Endothelial cell of umbilical vein (primary cell): ENCODE measurements around the gene CPED1. TPM values are rescaled to one million over a fixed set of nuclear protein-coding genes. Genes with fewer than 3 reads are reported as not detected.

Experiments
- BruUV-seq: library from RNA; stranded (reverse); fragments of 400-500 nt; replicated peaks from 2 replicates; lab custom pipeline; 2021; lab: Mats Ljungman, UMichigan
- CTCF ChIA-PET: fragments of 300-600, 350-600 bp; sonication (Branson Sonifier 250); formaldehyde crosslinking; loops from one replicate; lab custom pipeline; 2021; ENCODE audit warnings: antibody characterized with exemption, inconsistent platforms; lab: Charles Lee
- POLR2A ChIA-PET: fragments of 300-600, 350-600 bp; sonication (Branson Sonifier 250); formaldehyde crosslinking; loops from one replicate; lab custom pipeline; 2021; ENCODE audit warnings: antibody characterized with exemption, inconsistent platforms; lab: Charles Lee
- DNase-seq: peaks from one replicate; pipeline ENCODE4 v3.0.0-alpha.2; 2011; ENCODE audit warnings: low read depth, low spot score
- FAIRE-seq: peaks from 2 replicates; lab custom pipeline; 2011; peaks lifted over from hg19 to GRCh38; lab: Jason Lieb, UNC
- H2AFZ ChIP-seq: 2 replicates; pipeline ENCODE4 v1.6.0; 2012; ENCODE audit warnings: low read depth, low read length, control low read depth, inconsistent platforms
- H3K27ac ChIP-seq: 2 replicates; pipeline ENCODE4 v1.5.1; 2011; ENCODE audit warnings: low read depth, mild to moderate bottlenecking, control low read depth, low read length, moderate library complexity; ENCODE audit not compliant: insufficient read depth
- H3K27me3 ChIP-seq, 2 experiments: 2 replicates each; pipeline versions ENCODE4 v1.6.0 to v1.6.1; 2011; ENCODE audit warnings: low read length in 2 of 2, mixed read lengths in 1 of 2; ENCODE audit not compliant: control insufficient read depth in 2 of 2, insufficient read depth in 2 of 2
- H3K36me3 ChIP-seq, 2 experiments: 2 replicates in 1 of 2; 3 replicates in 1 of 2; pipeline ENCODE4 v1.5.1; 2011; ENCODE audit warnings: low read length in 2 of 2, mild to moderate bottlenecking in 1 of 2, moderate library complexity in 1 of 2; ENCODE audit not compliant: control insufficient read depth in 2 of 2, insufficient read depth in 2 of 2; ENCODE audit errors: extremely low read depth in 1 of 2
- H3K4me1 ChIP-seq: 3 replicates; pipeline ENCODE4 v1.5.1; 2011; ENCODE audit warnings: mild to moderate bottlenecking, low read length; ENCODE audit not compliant: control insufficient read depth, insufficient read depth; ENCODE audit errors: extremely low read depth
- H3K4me2 ChIP-seq: 2 replicates; pipeline ENCODE4 v1.6.1; 2011; ENCODE audit warnings: low read length, control low read depth, mixed read lengths; ENCODE audit not compliant: insufficient read depth
- H3K4me3 ChIP-seq, 3 experiments: fragments of 200-600 bp in 1 of 3; sonication (generic), shearing (Covaris generic) in 1 of 3; replicated peaks in 1 of 3; 2 replicates each; pipeline ENCODE4 v1.5.1; 2011 to 2016; ENCODE audit warnings: control low read depth in 3 of 3, low read length in 3 of 3, mild to moderate bottlenecking in 2 of 3, inconsistent platforms in 1 of 3, low read depth in 1 of 3, moderate library complexity in 1 of 3; ENCODE audit not compliant: insufficient read depth in 1 of 3
- H3K79me2 ChIP-seq: 2 replicates; pipeline ENCODE4 v1.6.0; 2012; ENCODE audit warnings: low read length, inconsistent platforms; ENCODE audit not compliant: control insufficient read depth, insufficient read depth
- H3K9ac ChIP-seq: replicated peaks from 2 replicates; pipeline ENCODE3; 2011; ENCODE audit warnings: low read length, control low read depth; ENCODE audit not compliant: insufficient read depth; ENCODE audit errors: extremely low read depth
- H3K9me1 ChIP-seq: replicated peaks from 3 replicates; pipeline ENCODE4 v1.6.0; 2011; ENCODE audit warnings: mild to moderate bottlenecking, low read length; ENCODE audit not compliant: control insufficient read depth, insufficient read depth; ENCODE audit errors: extremely low read depth
- H3K9me3 ChIP-seq: replicated peaks from 2 replicates; pipeline ENCODE4 v1.5.1; 2012; ENCODE audit warnings: low read length, inconsistent platforms; ENCODE audit not compliant: control insufficient read depth, insufficient read depth
- H4K20me1 ChIP-seq: replicated peaks from 2 replicates; pipeline ENCODE3; 2011; ENCODE audit warnings: mild to moderate bottlenecking, low read length; ENCODE audit not compliant: control insufficient read depth, insufficient read depth; ENCODE audit errors: extremely low read depth
- CTCF ChIP-seq, 2 donors: IDR thresholded peaks; 1 replicate in 1 of 2; 2 replicates in 1 of 2; pipeline ENCODE4 v1.5.1; 2011; ENCODE audit warnings: low read length in 2 of 2, mild to moderate bottlenecking in 2 of 2, moderate library complexity in 2 of 2, control low read depth in 1 of 2, inconsistent platforms in 1 of 2, low read depth in 1 of 2; ENCODE audit not compliant: insufficient read depth in 1 of 2; ENCODE audit errors: extremely low read depth in 1 of 2
- EZH2 ChIP-seq: IDR thresholded peaks from 2 replicates; pipeline ENCODE4 v1.6.1; 2012; ENCODE audit warnings: borderline replicate concordance, low read depth, mild to moderate bottlenecking, moderate library complexity, low read length, inconsistent platforms; ENCODE audit not compliant: severe bottlenecking
- FOS ChIP-seq: IDR thresholded peaks from 2 replicates; pipeline ENCODE4 v1.6.1; 2011; ENCODE audit warnings: mild to moderate bottlenecking, low read length, moderate library complexity, borderline replicate concordance; ENCODE audit not compliant: insufficient read depth
- GATA2 ChIP-seq: IDR thresholded peaks from 2 replicates; pipeline ENCODE4 v1.7.0; 2011; ENCODE audit warnings: low read depth, mild to moderate bottlenecking, moderate library complexity, mixed read lengths, low read length; ENCODE audit not compliant: insufficient read length, insufficient read depth
- JUN ChIP-seq: IDR thresholded peaks from 2 replicates; pipeline ENCODE4 v1.6.1; 2011; ENCODE audit warnings: borderline replicate concordance, low read depth; ENCODE audit not compliant: insufficient read length, insufficient read depth
- MAX ChIP-seq: IDR thresholded peaks from 2 replicates; pipeline ENCODE4 v1.6.1; 2011; ENCODE audit not compliant: insufficient read depth, insufficient read length
- MYC ChIP-seq: IDR thresholded peaks from one replicate; pipeline ENCODE4 v1.6.1; 2011; ENCODE audit warnings: mild to moderate bottlenecking, low read depth, low read length
- POLR2A ChIP-seq: IDR thresholded peaks from 2 replicates; pipeline ENCODE4 v1.6.1; 2012; ENCODE audit warnings: low read depth, mild to moderate bottlenecking, control low read depth, low read length
- POLR2AphosphoS5 ChIP-seq: IDR thresholded peaks from 2 replicates; pipeline ENCODE4 v1.6.1; 2012; ENCODE audit warnings: low read depth, mild to moderate bottlenecking, control low read depth, low read length, moderate library complexity; ENCODE audit not compliant: insufficient read depth
- dilution Hi-C: fragments of 300-500 bp; cut with MboI; formaldehyde crosslinking; loops from one replicate; pipeline ENCODE4 v1.15.0; 2019; ENCODE audit warnings: low sequenced_read_pairs; ENCODE audit not compliant: extremely low pct_ligation_motif_present
- intact Hi-C: fragments of 100-400 bp; cut with micrococcal nuclease; formaldehyde crosslinking; loops from one replicate; pipeline ENCODE4 v1.10.0; 2022
- polyA plus RNA-seq, 4 experiments: library from polyadenylated mRNA; depleted of rRNA in 3 of 4; stranded (reverse) in 3 of 4; unstranded in 1 of 4; fragments of >200 nt; gene quantifications; 2 replicates each; pipeline versions ENCODE4 v1.2.1 to v1.2.3, GENCODE V29; 2011 to 2012; ENCODE audit warnings: missing spikeins in 1 of 4
- total RNA-seq: library from RNA; stranded (reverse); gene quantifications from 2 replicates; pipeline ENCODE4 v1.2.3, GENCODE V29; 2021

The CPED1 gene
- total and polyA plus RNA-seq, 2 donors (not counting 3 experiments of a cell fraction or from before 2014, with no cell fraction given) = 0.22 to 3.0 TPM

- intact Hi-C loops = no loop called here
- DNase-seq = no peak
- no peak for TF ChIP-seq JUN
- no peak for TF ChIP-seq EZH2
- TF ChIP-seq MYC = no peak
- no peak for TF ChIP-seq POLR2AphosphoS5
- no peak for TF ChIP-seq CTCF (IDR thresholded peaks at IDR 0.05; ENCODE audit: extremely low read depth in 1 of 2, insufficient read depth in 1 of 2, low read depth in 1 of 2, low read length in 2 of 2)
- H3K27ac ChIP-seq = no peak overlapping the region
- no peaks in the 10 kb centered on the region for H4K20me1 ChIP-seq
- peaks cover 0 to 6% of the 10 kb centered on the region in 2 experiments for H3K27me3 ChIP-seq
- no peaks in the 10 kb centered on the region for H3K36me3 ChIP-seq
- no peak for FAIRE-seq
- ChIA-PET CTCF (no interaction called here), POLR2A (no interaction called here)
- H3K9ac ChIP-seq = no peak overlapping the region
- no peaks in the 10 kb centered on the region for H3K9me3 ChIP-seq
- dilution Hi-C loops = no loop called here
- H3K4me3 ChIP-seq = no peak overlapping the region
- H3K9me1 ChIP-seq = no peaks in the 10 kb centered on the region
- BruUV-seq = no TSS peak
- no peaks in the 10 kb centered on the region for H3K4me1 ChIP-seq
- no peaks in the 10 kb centered on the region for H3K79me2 ChIP-seq
- no peak overlapping the region for H2AFZ ChIP-seq
- H3K4me2 ChIP-seq = no peak overlapping the region
These were observed 181.0 kb downstream of the CPED1 start for GRCh38 chr7:121169469-121169868.

- CTCF ChIA-PET = interaction anchor here (1.0 kb wide), 1 partner anchor 8 kb away, joined by 3 read pairs; no protein-coding TSS in a partner anchor
These were observed 184.0 kb downstream of the CPED1 start for GRCh38 chr7:121172484-121172883.

More at GRCh38 chr7:121172484-121172883, 184.0 kb downstream of the CPED1 start:
- Histone ChIP-seq H3K9me1 (no peaks in the 10 kb centered on the region), H4K20me1 (no peaks in the 10 kb centered on the region), H3K27me3 (peaks cover 3% of the 10 kb centered on the region in 2 experiments), H3K4me1 (no peaks in the 10 kb centered on the region), H3K9ac (no peak overlapping the region), H3K9me3 (no peaks in the 10 kb centered on the region), H3K27ac (no peak overlapping the region), H3K79me2 (no peaks in the 10 kb centered on the region), H3K4me3 (no peak overlapping the region), H3K4me2 (no peak overlapping the region), H3K36me3 (no peaks in the 10 kb centered on the region), H2AFZ (no peak overlapping the region)
- intact Hi-C loops (no loop called here), dilution Hi-C loops (no loop called here)
- no peak for TF ChIP-seq GATA2
- no peak for TF ChIP-seq POLR2AphosphoS5
- TF ChIP-seq EZH2 = no peak
- no peak for TF ChIP-seq CTCF (IDR thresholded peaks at IDR 0.05; ENCODE audit: extremely low read depth in 1 of 2, insufficient read depth in 1 of 2, low read depth in 1 of 2, low read length in 2 of 2)
- no peak for TF ChIP-seq MAX
- no peak for TF ChIP-seq POLR2A
- TF ChIP-seq JUN = no peak
- no peak for TF ChIP-seq FOS
- TF ChIP-seq MYC = no peak
- POLR2A ChIA-PET = no interaction called here
- BruUV-seq = no TSS peak
- FAIRE-seq (no peak), DNase-seq (no peak)
